CD14-positive monocyte (primary cell): Measurements from ENCODE around the gene BRINP3. TPM values are rescaled to one million over a fixed set of nuclear protein-coding genes. Genes with fewer than 3 reads are reported as not detected.

Experiments
- DNase-seq, 3 donors: peaks; one replicate each; pipeline ENCODE4 v3.0.0-alpha.2; 2011 to 2022
- H2AFZ ChIP-seq: 2 replicates; pipeline ENCODE4 v1.6.0; 2012; ENCODE audit warnings: mild to moderate bottlenecking, low read depth, low read length, inconsistent platforms; ENCODE audit not compliant: insufficient read depth, poor library complexity, severe bottlenecking
- H3K27ac ChIP-seq, 2 donors: 1 replicate in 1 of 2; 2 replicates in 1 of 2; pipeline ENCODE4 v1.5.1; 2012 to 2013; ENCODE audit warnings: low read length in 2 of 2, control low read depth in 1 of 2, inconsistent platforms in 1 of 2, low read depth in 1 of 2, mild to moderate bottlenecking in 1 of 2
- H3K27me3 ChIP-seq, 2 donors: one replicate each; pipeline versions ENCODE4 v1.6.0 to v1.6.1; 2011 to 2013; ENCODE audit warnings: low read length in 2 of 2; ENCODE audit not compliant: control insufficient read depth in 2 of 2, insufficient read depth in 2 of 2
- H3K36me3 ChIP-seq, 2 donors: replicated peaks in 1 of 2; 1 replicate in 1 of 2; 2 replicates in 1 of 2; pipeline versions ENCODE4 v1.5.1 to v1.6.1; 2012 to 2013; ENCODE audit warnings: low read length in 2 of 2, control low read depth in 1 of 2, inconsistent platforms in 1 of 2, mild to moderate bottlenecking in 1 of 2; ENCODE audit not compliant: insufficient read depth in 2 of 2, control insufficient read depth in 1 of 2
- H3K4me1 ChIP-seq, 2 donors: 1 replicate in 1 of 2; 2 replicates in 1 of 2; pipeline versions ENCODE4 v1.5.1 to v1.6.1; 2012 to 2013; ENCODE audit warnings: low read length in 2 of 2, control low read depth in 1 of 2, inconsistent platforms in 1 of 2, mild to moderate bottlenecking in 1 of 2, moderate library complexity in 1 of 2; ENCODE audit not compliant: insufficient read depth in 2 of 2, control insufficient read depth in 1 of 2
- H3K4me2 ChIP-seq: replicated peaks from 2 replicates; pipeline ENCODE3; 2012; ENCODE audit warnings: low read length, moderate library complexity, mild to moderate bottlenecking; ENCODE audit not compliant: poor library complexity, severe bottlenecking; ENCODE audit errors: extremely low read depth
- H3K4me3 ChIP-seq, 3 experiments: fragments of 200-600 bp in 1 of 3; sonication (generic) in 1 of 3; replicated peaks in 1 of 3; 1 replicate in 2 of 3; 2 replicates in 1 of 3; pipeline ENCODE4 v1.5.1; 2011 to 2013; ENCODE audit warnings: low read length in 3 of 3, mild to moderate bottlenecking in 3 of 3, control low read depth in 2 of 3, low read depth in 2 of 3, inconsistent platforms in 1 of 3, moderate library complexity in 1 of 3
- H3K79me2 ChIP-seq: 2 replicates; pipeline ENCODE4 v1.6.0; 2012; ENCODE audit warnings: mild to moderate bottlenecking, control low read depth, inconsistent platforms, low read length, moderate library complexity; ENCODE audit not compliant: insufficient read depth
- H3K9ac ChIP-seq: 2 replicates; pipeline ENCODE4 v1.6.0; 2017; ENCODE audit warnings: low read length, mild to moderate bottlenecking; ENCODE audit not compliant: insufficient read depth, poor library complexity, severe bottlenecking
- H3K9me3 ChIP-seq, 2 donors: replicated peaks in 1 of 2; 1 replicate in 1 of 2; 2 replicates in 1 of 2; pipeline versions ENCODE4 v1.5.1 to v1.6.1; 2012 to 2013; ENCODE audit warnings: low read length in 2 of 2, control low read depth in 1 of 2; ENCODE audit not compliant: control insufficient read depth in 1 of 2, insufficient read depth in 1 of 2
- H4K20me1 ChIP-seq: 2 replicates; pipeline ENCODE4 v1.6.0; 2012; ENCODE audit warnings: mild to moderate bottlenecking, low read length, control low read depth, moderate library complexity; ENCODE audit not compliant: insufficient read depth
- H3K27ac Mint-ChIP-seq, 7 donors: one replicate each; pipeline ENCODE4 v1.8.0; 2020; ENCODE audit warnings: mild to moderate bottlenecking in 7 of 7, mixed read lengths in 7 of 7, moderate library complexity in 6 of 7, inconsistent platforms in 2 of 7
- H3K27me3 Mint-ChIP-seq, 3 donors: one replicate each; pipeline ENCODE4 v1.8.0; 2021 to 2022; ENCODE audit warnings: low read depth in 3 of 3, mild to moderate bottlenecking in 3 of 3, mixed read lengths in 3 of 3, moderate library complexity in 3 of 3, inconsistent platforms in 1 of 3
- H3K36me3 Mint-ChIP-seq, 2 donors: one replicate each; pipeline ENCODE4 v1.8.0; 2020; ENCODE audit warnings: mixed read lengths in 2 of 2, inconsistent platforms in 1 of 2, mild to moderate bottlenecking in 1 of 2
- H3K4me1 Mint-ChIP-seq: one replicate; pipeline ENCODE4 v1.8.0; 2020; ENCODE audit warnings: mild to moderate bottlenecking, mixed read lengths
- H3K4me3 Mint-ChIP-seq, 2 donors: one replicate each; pipeline ENCODE4 v1.8.0; 2020; ENCODE audit warnings: mild to moderate bottlenecking in 2 of 2, mixed read lengths in 2 of 2, moderate library complexity in 1 of 2
- H3K9me3 Mint-ChIP-seq, 7 donors: one replicate each; pipeline ENCODE4 v1.8.0; 2020 to 2022; ENCODE audit warnings: mixed read lengths in 7 of 7, mild to moderate bottlenecking in 6 of 7, moderate library complexity in 6 of 7, inconsistent platforms in 2 of 7
- CTCF ChIP-seq: fragments of 200-600 bp; IDR thresholded peaks from one replicate; pipeline ENCODE4 v1.8.0; 2022; ENCODE audit warnings: antibody characterized with exemption, mild to moderate bottlenecking
- WGBS: methylation state at CpG from one replicate; pipeline ENCODE4 v1.1.5; 2013; ENCODE audit warnings: missing lambda C conversion rate; ENCODE audit not compliant: insufficient coverage; 5-methylcytosine and 5-hydroxymethylcytosine counted together
- intact Hi-C, 2 donors: fragments of 100-400 bp; cut with micrococcal nuclease; formaldehyde crosslinking; loops; one replicate each; pipeline versions ENCODE4 v1.15.0 to v1.15.1; 2023
- polyA plus RNA-seq, 3 donors: library from polyadenylated mRNA; depleted of rRNA in 1 of 3; unstranded in 2 of 3; stranded (reverse) in 1 of 3; fragments of 300-500 nt in 2 of 3; fragments of >200 nt in 1 of 3; fragmentation: Illumina TruSeq in 2 of 3; gene quantifications; 1 replicate in 2 of 3; 2 replicates in 1 of 3; pipeline ENCODE4 v1.2.3, GENCODE V29; 2012 to 2021

The BRINP3 gene
- polyA plus RNA-seq, 3 donors = not detected

GRCh38 chr1:190413142-190413541 lies 64.5 kb downstream of the BRINP3 start:
- no peak for DNase-seq
- no peaks in the 10 kb centered on the region for H3K9me3 ChIP-seq
- H3K4me1 ChIP-seq = no peaks in the 10 kb centered on the region
- H3K4me3 Mint-ChIP-seq = no peak overlapping the region
- no peak overlapping the region for H3K27ac Mint-ChIP-seq
- intact Hi-C loops = no loop called here
- H3K27me3 Mint-ChIP-seq = no peaks in the 10 kb centered on the region
- H3K36me3 ChIP-seq = no peaks in the 10 kb centered on the region
- peaks cover 0 to 2% (median 0%) of the 10 kb centered on the region in 7 donors for H3K9me3 Mint-ChIP-seq
- no peak overlapping the region for H3K9ac ChIP-seq
- H3K27ac ChIP-seq = no peak overlapping the region
- no peaks in the 10 kb centered on the region for H4K20me1 ChIP-seq
- H3K79me2 ChIP-seq = no peaks in the 10 kb centered on the region
- TF ChIP-seq CTCF = no peak
- no peaks in the 10 kb centered on the region for H3K4me1 Mint-ChIP-seq
- H3K4me2 ChIP-seq = no peak overlapping the region
- no CpG with 5 or more reads among the region's 3 CpGs for WGBS
- H2AFZ ChIP-seq = no peak overlapping the region
- H3K36me3 Mint-ChIP-seq = no peaks in the 10 kb centered on the region
- no peak overlapping the region for H3K4me3 ChIP-seq
- no peaks in the 10 kb centered on the region for H3K27me3 ChIP-seq

- no peak overlapping the region for H3K4me3 Mint-ChIP-seq
- H3K4me1 Mint-ChIP-seq = no peaks in the 10 kb centered on the region
- Histone ChIP-seq H3K27ac (no peak overlapping the region), H2AFZ (no peak overlapping the region), H3K4me2 (no peak overlapping the region), H3K27me3 (no peaks in the 10 kb centered on the region), H4K20me1 (no peaks in the 10 kb centered on the region), H3K4me1 (no peaks in the 10 kb centered on the region), H3K9me3 (no peaks in the 10 kb centered on the region), H3K9ac (no peak overlapping the region), H3K36me3 (no peaks in the 10 kb centered on the region), H3K79me2 (no peaks in the 10 kb centered on the region), H3K4me3 (no peak overlapping the region)
- WGBS = no CpG with 5 or more reads among the region's 3 CpGs
- intact Hi-C loops = no loop called here
- no peaks in the 10 kb centered on the region for H3K27me3 Mint-ChIP-seq
- no peak overlapping the region for H3K27ac Mint-ChIP-seq
- TF ChIP-seq CTCF = no peak
- DNase-seq = no peak
- no peaks in the 10 kb centered on the region for H3K36me3 Mint-ChIP-seq
- peaks cover 0 to 5% (median 2%) of the 10 kb centered on the region in 7 donors for H3K9me3 Mint-ChIP-seq
These were observed 74.3 kb downstream of the BRINP3 start for GRCh38 chr1:190403402-190403801.
